SW480 (cell line): Measurements from ENCODE around the gene MBOAT2.
"Not testable (repeated sequence)": the region's sequence is repeated elsewhere in the genome, so short reads cannot be mapped to it uniquely, and the experiment has no call there.

Experiments used
- DNase-seq: peaks from one replicate; pipeline ENCODE4 v3.0.0-alpha.2; 2016; ENCODE audit warnings: low spot score

MBOAT2 gene

GRCh38 chr2:8896671-8897070 lies 106.8 kb downstream of the MBOAT2 start:
- not testable (repeated sequence) for DNase-seq

DNA sequence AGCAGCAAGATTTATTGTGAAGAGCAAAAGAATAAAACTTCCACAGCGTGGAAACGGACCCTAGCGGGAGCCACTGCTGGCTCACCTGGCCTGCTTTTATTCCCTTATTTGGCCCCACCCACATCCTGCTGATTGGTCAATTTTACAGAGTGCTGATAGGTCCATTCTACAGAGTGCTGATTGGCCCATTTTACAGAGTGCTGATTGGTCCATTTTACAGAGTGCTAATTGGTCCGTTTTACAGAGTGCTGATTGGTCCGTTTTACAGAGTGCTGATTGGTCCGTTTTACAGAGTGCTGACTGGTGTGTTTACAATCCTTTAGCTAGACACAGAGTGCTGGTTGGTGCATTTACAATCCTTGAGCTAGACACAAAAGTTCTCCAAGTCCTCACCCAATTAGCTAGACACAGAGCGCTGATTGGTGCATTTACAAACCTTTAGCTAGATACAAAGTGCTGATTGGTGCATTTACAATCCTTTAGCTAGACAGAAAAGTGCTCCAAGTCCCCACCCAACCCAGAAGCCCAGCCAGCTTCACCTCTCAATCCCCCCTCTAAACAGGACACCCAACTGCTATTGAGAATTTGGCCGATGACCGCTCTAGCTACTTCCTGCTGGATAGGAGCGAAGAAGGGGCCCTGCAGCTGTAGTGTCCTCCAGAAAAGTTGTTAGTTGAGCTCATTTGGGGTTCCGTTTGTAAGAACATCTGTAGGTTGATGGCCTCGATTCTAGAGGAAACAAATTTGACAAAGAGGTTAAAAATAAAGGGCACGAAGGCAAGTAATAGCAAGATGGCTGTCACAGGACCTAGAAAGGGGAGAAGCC lies 108.2 kb downstream of the MBOAT2 start:
- DNase-seq, result not testable (repeated sequence)

- DNase-seq, result peak; percentile 39
These were observed 109.3 kb downstream of the MBOAT2 start for GRCh38 chr2:8893978-8894820.

GRCh38 chr2:8893474-8893873 lies 110.0 kb downstream of the MBOAT2 start:
- no peak for DNase-seq

- DNase-seq, result no peak
These were observed 111.4 kb downstream of the MBOAT2 start for GRCh38 chr2:8892111-8892510.

- DNase-seq, result no peak
These were observed 113.5 kb downstream of the MBOAT2 start for GRCh38 chr2:8889978-8890377.

- DNase-seq, result no peak
These were observed 114.5 kb downstream of the MBOAT2 start for GRCh38 chr2:8888963-8889362.

DNA sequence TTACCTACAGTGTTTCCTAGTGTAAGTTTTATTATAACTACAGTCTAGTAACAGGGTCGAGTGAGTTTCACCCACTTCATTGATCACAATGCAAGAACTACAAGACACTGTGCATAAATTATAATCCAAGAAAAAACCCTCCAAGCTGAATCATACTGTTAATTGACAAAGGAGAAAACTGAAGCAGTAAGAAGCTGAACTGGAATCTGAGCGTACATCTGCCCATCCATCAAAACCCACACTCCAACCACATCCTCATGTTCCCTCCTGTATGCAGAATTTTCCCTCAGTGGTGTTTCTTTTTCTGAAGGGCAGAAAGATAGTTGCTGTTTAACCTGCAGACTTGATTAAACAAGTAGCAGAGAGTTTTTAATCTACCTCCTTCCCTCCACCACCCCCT lies 116.6 kb downstream of the MBOAT2 start:
- DNase-seq, result no peak

DNA sequence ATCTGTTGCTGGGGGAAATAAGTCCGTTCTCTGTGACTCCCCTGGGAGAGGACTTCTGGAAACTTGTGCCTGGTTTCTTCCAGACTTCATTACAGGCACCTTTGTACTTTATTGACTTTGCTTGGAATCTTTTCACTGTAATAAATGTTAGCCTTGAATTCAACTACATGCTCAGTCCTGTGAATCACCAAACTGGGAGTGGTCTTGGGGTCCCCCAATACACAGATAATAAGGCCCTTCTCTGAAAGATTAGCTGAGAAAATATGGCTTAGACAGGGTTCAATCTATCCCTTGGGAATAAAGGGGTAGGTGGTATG lies 117.3 kb downstream of the MBOAT2 start:
- DNase-seq, result no peak

- DNase-seq, result no peak
These were observed 117.9 kb downstream of the MBOAT2 start for GRCh38 chr2:8885449-8886201.

DNA sequence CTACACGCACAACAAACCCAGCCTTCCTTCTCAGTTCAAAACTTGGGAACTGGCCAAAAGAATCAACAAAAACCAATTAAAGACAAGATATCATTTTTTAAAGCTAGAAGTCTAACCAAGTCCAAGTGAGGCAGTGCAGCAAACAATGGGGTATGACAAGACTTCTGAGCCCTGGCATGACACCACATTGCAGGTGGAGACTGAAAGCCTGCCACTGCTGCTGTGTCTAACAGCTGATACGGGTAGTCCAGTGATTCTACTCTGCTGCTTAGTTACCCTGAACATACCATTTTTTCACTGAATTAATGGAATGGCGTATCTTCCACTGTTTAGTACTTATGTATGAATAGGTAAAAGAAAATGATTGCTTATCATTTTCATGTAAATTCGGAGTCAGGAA lies 118.7 kb downstream of the MBOAT2 start:
- no peak for DNase-seq

- no peak for DNase-seq
These were observed 121.4 kb downstream of the MBOAT2 start for GRCh38 chr2:8882094-8882493.

DNA sequence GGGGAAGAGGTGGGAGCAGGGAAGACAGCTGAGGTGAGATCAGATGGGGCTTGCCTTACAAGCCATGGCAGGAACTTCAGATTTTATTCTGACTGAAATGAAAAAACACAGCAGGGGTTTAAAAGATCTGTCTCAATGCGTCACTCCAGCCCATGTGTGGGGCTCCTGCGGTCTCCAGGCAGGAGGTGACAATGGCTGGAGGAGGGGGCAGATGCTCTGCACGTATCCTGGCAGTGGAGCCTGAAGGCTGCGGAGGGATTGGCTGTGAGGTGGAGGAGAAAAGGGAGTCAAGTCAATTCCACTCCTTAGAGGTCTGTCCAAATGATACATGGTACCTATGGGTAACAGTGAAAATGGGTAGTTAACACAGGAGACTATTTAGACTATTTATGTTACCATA lies 125.6 kb downstream of the MBOAT2 start:
- no peak for DNase-seq

- DNase-seq, result no peak
These were observed 126.2 kb downstream of the MBOAT2 start for GRCh38 chr2:8877332-8877731.

- DNase-seq, result no peak
These were observed 126.9 kb downstream of the MBOAT2 start for GRCh38 chr2:8876628-8877027.

DNA sequence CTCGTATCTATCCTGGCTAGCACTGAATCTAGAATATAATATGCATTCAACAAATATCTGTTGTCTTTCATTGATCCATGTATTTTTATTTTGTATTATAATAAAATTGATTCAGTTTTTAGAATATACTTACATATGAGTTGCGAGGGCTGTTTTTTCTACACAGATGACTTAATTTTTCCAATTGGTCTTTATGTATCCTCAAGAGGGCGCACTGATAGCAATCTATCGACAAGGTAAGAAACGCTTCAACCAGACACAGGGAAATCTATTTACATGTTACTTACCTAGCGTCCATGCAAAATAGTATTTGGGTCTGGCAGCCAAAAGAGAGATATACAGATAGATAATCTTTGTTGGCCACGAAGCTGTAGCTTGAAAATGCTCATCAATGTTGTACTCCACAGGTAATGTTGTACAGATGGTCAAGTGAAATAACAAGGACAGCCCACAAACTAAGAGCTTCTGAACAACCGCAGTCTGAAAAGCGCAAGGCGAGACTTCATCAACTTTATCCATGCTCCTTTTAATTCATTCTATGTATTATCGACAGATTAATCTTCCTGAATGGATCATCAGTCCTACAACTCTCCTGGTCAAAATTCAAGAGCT lies 130.6 kb downstream of the MBOAT2 start:
- DNase-seq, result peak; percentile 84

GRCh38 chr2:8870441-8870840 lies 133.0 kb downstream of the MBOAT2 start:
- no peak for DNase-seq

DNA sequence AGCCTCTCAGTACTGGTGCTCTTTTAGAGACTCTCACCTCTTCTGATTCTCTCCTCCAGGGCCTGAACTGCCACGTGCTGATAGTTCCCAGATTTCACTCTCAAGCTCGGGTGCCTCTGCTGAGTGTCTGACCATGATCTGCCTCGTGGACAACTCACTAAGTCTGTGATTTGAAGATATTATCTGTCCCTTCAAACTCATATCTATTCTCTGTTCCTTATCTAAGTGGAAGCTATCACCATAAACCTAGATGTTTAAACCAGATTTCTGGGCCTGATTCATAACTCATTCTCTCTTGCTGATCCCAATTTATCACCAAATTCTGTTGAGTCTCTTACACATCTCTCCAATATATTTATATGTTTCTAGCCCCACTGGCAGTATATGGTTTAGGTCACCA lies 136.1 kb downstream of the MBOAT2 start:
- no peak for DNase-seq

- no peak for DNase-seq
These were observed 140.0 kb downstream of the MBOAT2 start for GRCh38 chr2:8863331-8863953.

GRCh38 chr2:8862230-8862629 lies 141.3 kb downstream of the MBOAT2 start:
- no peak for DNase-seq

GRCh38 chr2:8861797-8862196 lies 141.7 kb downstream of the MBOAT2 start:
- no peak for DNase-seq

- DNase-seq, result no peak
These were observed 143.2 kb downstream of the MBOAT2 start for GRCh38 chr2:8860239-8860638.
